Measurements from ENCODE around the gene FGFRL1.
"Not testable (repeated sequence)": the region's sequence is repeated elsewhere in the genome, so short reads cannot be mapped to it uniquely, and the experiment has no call there.

FGFRL1 gene

DNA sequence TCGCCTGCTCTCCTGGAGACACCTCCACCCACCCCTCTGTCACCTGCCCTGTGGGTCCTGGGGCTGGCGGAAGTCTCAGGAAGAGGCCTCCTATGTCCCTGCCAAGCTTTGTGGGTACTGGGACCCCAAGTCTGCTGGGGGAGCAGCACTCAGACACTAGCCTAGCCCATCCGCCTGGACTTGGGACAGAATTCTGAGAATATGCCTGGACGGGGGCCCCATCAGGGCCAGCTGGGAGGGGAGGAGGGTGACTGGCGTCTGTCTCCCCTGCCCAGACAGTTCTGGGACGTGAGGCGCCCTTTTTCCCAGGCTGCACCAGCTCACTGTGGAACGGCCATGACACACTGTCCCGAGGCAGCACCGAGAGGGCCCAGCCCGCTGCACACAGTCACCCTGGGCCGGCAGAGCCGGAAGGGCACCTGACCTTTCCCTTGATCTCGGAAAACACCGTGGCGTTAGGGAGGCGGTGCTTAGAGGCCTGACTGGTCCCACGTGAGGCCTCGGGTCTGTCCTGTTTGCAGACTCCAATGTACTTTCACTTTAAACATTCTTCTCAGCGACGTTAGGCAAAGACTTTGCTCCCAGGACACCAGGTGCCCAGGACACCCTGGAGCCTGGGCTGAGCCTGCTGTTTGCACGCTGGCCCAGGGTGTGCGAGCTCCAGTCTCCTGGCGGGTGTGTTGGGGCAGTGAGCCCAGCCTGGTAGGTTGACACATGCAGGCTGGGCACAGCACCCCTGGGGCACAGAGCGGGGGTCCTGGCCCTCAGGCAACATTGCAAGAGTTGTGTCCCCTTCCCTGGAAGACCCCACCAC lies 18.9 kb upstream of the FGFRL1 start:
- DNase-seq (ENCODE audit: low read depth in 3 of 3) = no peak

DNA sequence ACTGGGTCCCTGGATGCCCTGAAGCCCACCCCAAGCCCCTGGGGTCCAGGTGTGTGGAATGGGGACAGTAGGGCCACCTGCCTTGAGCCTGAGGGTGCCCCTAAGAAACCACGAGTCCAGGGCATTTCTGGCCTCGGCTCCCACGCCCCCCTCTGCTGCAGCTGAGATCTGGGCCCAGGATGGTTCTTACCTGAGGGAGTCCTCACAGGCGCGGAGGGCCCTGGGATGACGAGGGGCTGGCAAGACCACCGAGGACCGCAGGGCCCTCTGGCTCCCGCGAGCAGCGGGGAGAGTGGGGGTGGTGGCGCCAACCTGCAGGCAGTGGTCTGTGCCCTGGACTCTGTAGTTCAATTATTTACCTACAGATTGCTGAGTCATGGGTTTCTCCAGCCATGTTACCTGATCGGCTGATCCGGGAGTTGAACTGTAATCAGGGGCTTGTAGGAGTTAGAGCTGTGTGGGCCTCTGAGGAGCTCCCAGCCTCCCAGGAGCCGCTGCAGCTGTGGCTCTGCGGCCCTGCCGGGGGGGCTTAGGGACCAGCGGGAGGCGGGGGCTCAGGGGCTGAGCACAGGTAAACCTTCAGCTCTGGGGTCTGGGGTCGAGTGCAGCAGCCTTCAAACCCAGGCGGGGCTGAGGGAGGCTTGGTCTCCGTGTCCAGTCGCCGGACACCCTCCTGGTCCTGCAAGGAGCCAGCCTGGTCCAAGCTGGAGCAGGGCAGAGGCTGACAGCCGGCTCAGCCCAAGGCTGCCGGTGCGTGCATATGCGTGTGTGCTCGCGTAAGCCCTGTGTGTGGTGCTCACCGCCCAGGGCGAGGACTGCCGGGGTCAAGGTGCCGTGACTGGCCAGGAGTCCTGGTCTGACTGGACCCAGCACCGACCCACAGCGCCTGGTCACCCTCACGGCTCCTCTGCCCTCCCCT lies 18.1 kb upstream of the FGFRL1 start, which contains the start of gene SLC26A1:
SLC26A1 (minus strand) TSS at position 294 of the 919 bp plus-strand sequence. CDS start 1,701 bp downstream, outside the sequence.
- no peak for DNase-seq (ENCODE audit: low read depth in 3 of 3)

DNA sequence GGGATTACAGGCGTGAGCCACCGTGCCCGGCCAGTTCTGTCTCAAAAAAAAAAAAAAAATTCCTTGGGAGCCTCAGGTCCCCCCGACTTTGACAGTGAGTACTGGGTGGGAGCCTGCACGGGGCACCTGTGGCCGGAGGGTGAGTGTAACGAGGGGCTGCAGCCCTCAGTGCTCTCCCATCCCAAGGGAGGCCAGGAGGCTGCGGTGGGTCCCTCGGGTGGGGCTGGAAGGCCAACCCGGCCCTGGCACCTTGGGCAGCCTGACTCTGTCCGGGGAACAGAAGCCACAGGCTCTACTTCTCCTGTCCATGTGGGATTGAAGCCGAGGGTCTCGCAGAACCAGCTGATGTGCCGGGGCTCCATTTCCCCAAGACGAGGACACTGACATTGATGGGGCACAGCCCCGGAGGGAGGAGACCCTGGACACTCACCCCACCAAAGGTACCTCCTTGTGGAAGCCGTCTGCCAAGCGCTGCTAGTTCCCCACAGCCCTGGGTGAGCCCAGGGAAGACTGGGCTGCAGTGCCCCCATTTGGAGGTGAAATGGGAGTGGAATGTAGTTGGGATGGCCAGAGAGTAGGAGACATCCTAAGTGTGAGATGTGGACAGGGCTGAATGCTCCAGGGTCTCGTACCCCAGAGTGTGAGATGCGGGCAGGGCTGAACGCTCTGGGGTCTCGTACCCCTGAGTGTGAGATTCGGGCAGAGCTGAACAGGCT lies 16.0 kb upstream of the FGFRL1 start:
- no peak for DNase-seq (ENCODE audit: low read depth in 3 of 3)

DNA sequence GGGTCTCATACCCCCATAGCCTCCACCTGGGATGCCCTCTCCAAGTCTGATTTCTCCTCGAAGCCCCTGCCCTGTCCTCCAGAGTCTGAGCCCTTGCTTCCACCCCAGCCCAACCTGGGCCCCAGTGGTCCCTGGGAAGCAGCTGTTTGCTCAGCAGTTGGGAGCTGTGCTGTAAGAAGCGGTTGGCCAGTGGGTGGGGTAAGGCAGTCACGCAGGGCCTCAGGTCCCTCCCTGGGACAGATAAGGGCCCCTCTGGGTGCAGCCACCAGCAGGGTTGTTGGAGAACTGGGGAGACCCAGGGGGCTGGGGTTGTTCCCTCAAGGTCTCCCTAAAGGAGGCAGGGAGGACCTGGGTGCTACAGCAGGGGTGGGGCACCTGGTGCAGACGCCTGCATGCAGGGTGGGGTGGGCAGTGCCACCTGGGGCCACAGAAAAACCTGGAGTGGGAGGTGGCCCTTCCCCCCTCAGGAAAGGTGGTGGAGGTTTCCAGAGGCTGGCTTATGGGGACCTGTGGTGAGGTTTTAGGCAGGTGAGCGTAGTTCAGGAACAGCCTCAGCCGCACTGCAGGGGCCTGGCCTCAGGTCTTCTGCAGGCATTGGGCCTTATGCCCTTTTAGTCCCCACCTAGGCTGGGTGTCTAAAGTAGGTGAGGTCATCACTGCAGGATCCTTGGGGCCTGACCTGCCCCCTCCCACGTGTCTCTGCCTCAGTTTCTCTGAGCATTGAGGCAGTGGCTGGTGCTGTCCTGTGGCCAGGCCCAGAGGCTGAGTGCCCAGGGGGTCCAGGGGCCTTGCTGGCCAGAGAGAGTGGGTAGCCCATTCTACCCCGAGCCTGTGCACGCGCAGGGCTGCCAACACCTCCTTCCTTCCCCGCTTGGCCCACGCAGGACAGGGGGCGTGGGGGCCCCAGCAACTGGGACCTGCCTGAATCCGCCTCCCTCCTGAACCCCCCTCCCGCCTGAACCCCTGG lies 15.1 kb upstream of the FGFRL1 start:
- no peak for DNase-seq (ENCODE audit: low read depth in 3 of 3)

DNA sequence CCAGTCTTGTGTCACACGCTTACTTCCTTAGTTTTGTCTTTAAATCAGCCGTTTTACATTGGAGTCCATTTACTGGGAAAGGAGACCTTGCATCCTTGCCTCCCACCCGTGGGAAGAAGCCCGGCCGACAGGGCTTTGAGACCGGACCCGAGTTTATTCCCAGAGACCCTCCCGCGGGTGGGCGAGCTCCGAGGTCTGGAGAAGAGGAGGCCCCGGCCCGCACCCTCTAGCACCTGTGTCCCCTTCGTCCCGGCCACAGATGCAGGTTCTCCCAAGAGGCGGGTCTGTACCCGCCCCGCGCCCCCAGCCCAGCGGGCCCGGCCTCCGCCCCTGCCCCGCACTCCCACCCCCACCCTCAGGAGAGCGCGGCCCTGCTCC lies 14.4 kb upstream of the FGFRL1 start:
- no peak for DNase-seq (ENCODE audit: low read depth in 3 of 3)

DNA sequence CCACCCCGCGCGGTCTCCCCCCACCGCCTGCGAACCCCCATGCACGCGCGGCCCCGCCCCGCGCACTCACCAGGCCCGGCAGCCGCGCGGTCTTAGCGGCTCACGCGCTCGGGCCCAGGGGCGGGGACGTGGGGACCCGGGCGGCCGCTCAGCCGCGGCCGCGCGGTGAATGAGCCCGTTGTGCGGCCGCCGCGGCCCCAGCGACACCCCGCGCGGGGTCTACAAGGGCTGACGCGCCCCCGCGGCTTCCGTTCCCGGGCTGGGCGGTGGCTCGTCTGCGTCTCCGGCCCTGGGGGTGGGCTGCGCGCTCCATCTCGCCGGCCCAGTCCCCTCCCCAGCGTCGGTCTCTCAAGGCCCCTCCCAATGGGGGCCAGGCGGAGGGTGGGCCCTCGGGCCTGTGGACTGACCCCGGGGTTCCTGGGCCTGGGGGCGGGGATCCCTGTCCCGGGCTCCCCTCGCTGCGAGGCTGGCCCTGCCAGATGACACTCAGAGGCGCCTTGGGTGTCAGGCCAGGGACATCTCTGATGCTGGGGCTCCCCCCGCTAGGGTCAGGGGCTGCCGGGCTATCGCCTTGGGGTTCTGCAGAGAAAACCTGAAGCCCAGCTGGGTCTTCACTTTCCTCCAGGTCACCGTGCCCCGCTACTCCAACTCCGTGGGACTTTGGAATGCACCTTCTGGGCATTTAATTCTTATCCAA lies 13.9 kb upstream of the FGFRL1 start:
- no peak for DNase-seq (ENCODE audit: low read depth in 3 of 3)

DNA sequence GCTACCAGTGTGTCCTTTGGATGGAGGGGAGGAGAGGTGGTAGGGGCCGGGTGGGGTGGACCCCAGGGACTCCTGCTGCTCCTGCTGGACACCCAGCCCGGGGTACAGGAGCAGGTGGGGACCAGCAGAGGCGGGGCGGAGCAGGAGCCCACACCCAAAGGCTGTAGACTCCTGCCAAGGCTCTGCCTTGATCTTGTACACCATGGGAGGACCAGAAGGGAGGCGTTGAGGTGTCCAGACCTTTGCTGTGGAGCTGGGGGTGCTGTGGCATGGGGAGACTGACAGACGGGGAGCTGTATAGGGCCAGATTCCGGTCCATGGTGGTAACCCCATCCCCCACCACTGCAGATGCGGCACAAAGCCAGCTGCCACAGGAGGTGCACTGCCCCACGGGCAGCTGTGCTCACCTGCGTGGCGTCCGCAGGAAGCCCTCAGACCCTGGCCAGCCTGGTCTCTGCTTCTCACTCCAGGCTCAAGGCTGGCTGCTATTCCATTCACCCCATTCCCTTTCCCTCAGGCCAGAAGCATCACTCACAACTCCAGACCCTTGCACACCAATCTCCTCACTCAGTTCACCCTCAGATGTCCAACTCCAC lies 13.2 kb upstream of the FGFRL1 start:
- DNase-seq (ENCODE audit: low read depth in 3 of 3) = no peak

DNA sequence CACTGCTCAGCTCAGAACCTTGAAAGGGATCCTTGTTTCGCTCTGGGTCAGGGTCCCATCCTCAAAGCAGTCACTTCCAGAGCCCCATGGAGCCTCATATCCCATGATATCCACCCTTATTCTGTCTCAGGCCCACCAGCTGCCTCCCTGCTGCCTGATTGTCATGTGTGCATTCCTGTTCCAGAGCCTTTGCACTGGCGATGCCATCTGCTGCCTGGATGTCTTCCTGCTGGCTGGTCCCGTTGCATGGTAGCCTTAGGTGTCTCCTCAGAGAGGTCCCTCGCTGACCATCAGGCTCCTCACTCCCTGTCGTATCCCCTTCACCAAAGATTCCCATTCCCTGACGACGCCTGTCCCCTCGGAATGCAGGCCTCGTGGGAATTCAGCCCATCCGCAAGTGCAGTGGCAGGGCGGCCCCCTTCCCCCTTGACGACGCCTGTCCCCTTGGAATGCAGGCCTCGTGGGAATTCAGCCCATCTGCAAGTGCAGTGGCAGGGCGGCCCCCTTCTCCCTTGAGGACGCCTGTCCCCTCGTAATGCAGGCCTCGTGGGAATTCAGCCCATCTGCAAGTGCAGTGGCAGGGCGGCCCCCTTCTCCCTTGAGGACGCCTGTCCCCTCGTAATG lies 12.1 kb upstream of the FGFRL1 start:
- not testable (repeated sequence) for DNase-seq (ENCODE audit: low read depth in 3 of 3)

DNA sequence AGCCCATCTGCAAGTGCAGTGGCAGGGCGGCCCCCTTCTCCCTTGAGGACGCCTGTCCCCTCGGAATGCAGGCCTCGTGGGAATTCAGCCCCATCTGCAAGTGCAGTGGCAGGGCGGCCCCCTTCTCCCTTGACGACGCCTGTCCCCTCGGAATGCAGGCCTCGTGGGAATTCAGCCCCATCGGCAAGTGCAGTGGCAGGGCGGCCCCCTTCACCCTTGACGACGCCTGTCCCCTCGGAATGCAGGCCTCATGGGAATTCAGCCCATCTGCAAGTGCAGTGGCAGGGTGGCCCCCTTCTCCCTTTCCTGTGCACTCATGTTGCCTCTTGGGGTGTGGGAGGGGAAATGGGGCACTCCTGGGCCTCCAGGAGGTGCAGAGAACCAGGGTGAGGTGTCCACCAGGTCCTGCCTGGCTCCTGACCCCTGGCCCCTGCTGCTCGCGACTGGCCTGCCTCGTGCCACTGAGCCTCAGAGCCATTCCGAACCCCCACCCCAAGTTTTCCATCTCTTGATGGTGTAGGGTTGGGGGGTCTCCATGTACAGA lies 11.5 kb upstream of the FGFRL1 start:
- DNase-seq (ENCODE audit: low read depth in 3 of 3) = no peak

DNA sequence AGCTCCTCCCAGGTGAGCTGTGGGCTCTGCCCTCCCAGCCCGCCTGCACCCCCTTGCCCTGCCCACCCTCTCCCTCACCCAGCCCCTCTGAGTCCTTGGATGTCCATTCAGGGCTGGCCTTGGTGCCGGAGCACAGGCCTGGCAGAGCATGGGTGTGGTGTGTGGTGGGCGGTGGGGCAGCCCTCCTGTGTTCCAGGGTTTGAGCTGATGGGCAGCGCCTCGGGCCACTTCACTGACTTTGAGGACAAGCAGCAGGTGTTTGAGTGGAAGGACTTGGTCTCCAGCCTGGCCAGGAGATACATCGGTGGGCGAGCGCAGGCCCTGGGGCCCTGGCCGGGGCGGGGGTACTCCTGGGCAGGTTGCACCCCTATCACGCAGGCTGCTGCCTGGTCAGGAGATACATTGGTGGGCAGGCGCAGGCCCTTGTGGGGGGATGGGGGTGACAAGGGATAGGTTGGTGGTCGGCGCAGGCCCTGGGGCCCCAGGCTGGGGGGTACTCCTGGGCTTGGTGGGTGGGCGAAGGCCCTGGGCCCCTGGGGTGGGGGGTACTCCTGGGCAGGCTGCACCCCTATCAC lies 10.7 kb upstream of the FGFRL1 start:
- no peak for DNase-seq (ENCODE audit: low read depth in 3 of 3)

DNA sequence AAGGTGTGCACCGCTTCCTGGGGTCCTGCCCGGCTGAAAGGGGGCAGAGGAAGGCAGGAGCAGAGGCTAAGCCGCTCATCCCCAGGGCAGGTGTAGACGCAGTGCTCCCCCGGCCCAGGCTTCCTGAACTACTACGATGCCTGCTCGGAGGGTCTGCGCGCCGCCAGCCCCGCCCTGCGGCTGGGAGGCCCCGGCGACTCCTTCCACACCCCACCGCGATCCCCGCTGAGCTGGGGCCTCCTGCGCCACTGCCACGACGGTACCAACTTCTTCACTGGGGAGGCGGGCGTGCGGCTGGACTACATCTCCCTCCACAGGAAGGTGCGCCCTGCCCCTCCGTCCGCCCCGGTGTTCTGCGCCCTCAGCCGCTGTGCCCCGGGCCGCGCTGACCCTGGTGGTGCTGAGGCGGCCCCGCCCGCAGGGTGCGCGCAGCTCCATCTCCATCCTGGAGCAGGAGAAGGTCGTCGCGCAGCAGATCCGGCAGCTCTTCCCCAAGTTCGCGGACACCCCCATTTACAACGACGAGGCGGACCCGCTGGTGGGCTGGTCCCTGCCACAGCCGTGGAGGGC lies 9.8 kb upstream of the FGFRL1 start:
- no peak for DNase-seq (ENCODE audit: low read depth in 3 of 3)

DNA sequence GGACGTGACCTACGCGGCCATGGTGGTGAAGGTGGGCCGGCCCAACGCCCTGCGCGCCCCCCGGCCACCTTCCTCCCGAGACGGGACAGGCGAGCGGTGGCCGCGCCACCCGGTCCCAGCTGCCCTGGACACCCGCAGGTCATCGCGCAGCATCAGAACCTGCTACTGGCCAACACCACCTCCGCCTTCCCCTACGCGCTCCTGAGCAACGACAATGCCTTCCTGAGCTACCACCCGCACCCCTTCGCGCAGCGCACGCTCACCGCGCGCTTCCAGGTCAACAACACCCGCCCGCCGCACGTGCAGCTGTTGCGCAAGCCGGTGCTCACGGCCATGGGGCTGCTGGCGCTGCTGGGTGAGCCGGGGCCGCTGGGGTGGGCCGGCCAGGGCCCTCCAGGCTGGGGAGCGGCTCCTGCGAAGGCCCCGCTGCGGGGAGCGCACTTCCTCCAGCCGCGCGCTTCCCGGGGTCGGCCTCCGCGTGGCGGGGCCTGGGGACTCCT lies 9.2 kb upstream of the FGFRL1 start:
- no peak for DNase-seq (ENCODE audit: low read depth in 3 of 3)

DNA sequence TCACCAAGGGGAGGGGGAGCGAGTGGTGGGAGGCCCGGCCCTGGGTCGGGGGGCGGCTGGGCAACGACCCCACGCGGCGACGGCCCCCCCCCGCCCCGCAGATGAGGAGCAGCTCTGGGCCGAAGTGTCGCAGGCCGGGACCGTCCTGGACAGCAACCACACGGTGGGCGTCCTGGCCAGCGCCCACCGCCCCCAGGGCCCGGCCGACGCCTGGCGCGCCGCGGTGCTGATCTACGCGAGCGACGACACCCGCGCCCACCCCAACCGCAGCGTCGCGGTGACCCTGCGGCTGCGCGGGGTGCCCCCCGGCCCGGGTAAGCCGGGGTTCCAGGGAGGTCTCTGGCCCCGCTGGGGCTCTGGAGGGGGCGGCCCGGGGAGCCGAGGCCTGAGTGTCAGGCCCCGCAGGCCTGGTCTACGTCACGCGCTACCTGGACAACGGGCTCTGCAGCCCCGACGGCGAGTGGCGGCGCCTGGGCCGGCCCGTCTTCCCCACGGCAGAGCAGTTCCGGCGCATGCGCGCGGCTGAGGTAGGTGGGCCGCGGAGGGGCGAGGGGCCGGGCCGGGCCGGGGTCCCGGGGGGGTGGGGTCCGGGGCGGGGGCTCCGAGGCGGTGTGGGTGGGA lies 8.7 kb upstream of the FGFRL1 start:
- DNase-seq (ENCODE audit: low read depth in 3 of 3) = no peak

DNA sequence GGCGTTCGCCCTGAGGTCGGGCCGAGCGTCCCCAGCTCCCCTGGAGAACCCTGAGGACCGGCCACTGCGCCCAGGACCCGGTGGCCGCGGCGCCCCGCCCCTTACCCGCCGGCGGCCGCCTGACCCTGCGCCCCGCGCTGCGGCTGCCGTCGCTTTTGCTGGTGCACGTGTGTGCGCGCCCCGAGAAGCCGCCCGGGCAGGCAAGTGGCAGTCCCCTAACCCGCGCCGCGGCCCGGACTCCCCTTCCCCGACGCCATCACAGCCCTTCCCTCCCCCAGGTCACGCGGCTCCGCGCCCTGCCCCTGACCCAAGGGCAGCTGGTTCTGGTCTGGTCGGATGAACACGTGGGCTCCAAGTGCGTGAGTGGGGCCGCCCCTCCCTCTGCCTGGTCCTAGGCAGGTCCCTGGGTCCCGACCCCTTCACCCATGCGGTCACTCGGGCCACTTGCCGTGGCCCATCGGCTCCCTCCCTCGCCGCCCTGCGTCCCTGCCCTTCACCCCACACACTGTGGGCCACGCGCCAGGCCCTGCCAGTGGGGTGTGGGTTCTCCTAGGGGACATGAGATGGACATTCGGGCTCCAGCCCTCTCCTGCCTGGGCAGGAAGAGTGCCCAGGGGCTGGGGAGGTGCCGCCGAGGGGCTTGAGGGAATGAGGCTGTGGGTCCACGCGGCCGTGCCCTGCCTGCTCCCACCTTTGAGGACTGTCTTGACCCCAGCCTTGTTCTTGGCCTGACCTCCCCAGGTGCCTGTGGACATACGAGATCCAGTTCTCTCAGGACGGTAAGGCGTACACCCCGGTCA lies 8.0 kb upstream of the FGFRL1 start:
- DNase-seq (ENCODE audit: low read depth in 3 of 3) = no peak

DNA sequence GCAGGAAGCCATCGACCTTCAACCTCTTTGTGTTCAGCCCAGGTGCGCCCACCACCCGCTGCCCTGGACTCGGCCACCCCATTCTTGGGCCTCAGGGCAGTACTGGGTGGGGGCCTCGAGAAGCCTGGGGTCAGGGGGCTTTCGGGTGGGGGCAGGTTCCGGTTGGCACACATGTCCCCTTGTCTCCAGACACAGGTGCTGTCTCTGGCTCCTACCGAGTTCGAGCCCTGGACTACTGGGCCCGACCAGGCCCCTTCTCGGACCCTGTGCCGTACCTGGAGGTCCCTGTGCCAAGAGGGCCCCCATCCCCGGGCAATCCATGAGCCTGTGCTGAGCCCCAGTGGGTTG lies 7.4 kb upstream of the FGFRL1 start:
- no peak for DNase-seq (ENCODE audit: low read depth in 3 of 3)

DNA sequence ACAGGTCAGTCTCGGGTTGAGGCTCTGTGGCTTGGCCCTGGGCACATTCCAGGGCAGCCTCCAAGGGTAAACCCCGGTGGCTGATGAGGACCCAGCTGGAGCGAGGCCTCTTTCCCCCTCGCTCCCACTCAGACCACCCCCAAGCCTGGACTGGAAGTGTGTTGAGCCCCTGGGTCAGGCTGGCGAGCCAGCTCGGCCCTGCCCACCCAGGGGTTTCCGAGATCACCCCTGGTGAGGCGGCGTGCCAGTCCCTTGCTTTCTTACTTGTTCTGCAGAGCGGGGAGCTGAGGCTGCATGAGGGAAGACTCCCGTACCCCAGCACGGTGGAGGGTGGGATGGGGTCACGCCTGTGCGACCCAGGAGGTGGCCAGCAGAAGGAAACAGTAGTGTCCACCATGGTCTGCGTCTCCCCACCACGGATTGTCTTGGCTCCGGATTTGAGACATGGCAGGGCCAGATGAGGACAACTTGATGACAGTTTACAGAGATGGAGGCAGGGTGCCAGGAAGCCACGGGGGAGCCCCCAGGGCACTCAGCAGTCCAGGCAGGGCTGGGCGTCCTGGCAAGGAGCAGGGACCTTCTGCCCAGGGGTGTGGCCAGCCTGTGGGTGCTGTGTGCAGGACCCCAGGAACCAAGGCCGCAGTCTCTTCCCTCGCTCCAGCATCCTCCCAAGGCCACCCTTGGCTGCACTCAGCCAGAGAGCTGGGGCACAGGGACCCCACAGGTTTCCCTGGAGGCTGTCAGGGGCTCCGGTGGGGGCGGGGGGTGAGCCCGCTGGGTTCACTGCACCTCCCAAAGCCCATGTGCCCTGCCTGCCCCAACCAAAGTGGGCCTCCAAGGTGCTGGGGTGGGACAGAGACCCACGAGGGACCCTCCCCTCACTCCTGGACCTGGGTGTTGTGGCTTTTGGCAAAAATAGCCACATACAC lies 6.6 kb upstream of the FGFRL1 start:
- DNase-seq (ENCODE audit: low read depth in 3 of 3) = no peak
